SKM-1 (cell line): ENCODE results near the gene RBM23.
"Not testable (repeated sequence)": the region's sequence is repeated elsewhere in the genome, so short reads cannot be mapped to it uniquely, and the experiment has no call there.

Experiments
- DNase-seq: peaks from one replicate; lab custom pipeline; 2025; ENCODE audit not compliant: unreplicated experiment; lab: John Stamatoyannopoulos, UW

Gene RBM23

DNA sequence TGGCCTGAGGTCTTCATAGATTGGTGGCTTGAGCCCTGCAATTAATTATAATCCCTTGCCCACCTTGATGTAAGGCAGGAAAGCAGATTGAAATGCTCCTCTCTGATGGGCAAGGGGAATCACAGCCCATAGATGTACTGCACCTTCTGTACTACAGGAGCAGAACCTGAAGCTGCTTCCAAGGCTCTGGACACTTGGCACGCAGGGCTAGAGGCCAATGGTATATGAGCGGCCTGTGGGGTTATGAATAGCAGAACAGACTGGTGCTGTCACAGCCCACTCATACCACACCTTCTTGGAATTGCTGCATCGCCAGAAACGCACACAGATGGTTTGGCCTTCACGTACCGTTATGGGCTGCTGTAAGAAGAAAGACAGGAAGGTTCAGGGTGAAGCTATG, 1.7 kb upstream of the RBM23 start:
- no peak for DNase-seq

DNA sequence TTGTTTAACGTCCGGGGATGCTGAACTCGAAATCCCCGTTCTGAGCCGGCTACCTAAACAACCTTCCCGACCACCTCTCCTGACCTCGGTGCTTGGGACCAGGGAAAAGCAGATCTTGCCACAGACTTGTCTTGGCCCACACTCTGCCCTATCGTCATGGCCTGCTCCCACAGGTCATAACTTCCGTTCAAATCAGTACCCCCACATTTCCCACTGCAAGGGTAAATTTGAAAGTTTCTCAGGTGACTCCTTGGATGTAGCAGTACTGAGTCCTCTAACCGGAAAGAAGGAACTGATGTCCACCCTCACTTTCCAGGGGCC, 612 bp upstream of the RBM23 start:
- DNase-seq = no peak

DNA sequence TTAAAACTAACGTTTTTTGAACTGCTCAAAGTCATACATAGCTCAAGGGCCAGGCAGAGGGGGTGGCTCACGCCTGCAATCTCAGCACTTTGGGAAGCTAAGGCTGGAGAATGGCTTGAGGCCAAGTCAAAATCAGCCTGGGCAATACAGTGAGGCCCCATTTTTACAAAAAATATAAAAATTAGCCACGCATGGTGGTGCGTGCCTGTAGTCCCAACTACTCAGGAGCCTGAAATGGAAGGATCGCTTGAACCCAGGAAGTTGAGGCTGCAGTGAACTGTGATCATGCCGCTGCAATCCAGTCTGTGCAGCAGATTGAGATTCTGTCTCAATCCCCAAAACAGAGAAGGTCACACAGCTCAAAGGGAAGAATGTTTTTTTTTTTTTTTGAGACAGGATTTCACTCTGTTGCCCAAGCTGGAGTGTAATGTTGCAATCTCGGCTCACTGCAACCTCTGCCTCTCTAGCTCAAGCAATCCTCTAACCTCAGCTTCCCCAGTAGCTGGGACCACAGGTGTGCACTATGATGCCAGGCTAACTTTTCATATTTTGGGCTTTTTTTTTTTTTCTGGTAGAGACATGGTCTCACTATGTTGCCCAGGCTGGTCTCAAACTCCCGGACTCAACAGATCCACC, 2.9 kb downstream of the RBM23 start:
- peak; percentile 31 for DNase-seq

DNA sequence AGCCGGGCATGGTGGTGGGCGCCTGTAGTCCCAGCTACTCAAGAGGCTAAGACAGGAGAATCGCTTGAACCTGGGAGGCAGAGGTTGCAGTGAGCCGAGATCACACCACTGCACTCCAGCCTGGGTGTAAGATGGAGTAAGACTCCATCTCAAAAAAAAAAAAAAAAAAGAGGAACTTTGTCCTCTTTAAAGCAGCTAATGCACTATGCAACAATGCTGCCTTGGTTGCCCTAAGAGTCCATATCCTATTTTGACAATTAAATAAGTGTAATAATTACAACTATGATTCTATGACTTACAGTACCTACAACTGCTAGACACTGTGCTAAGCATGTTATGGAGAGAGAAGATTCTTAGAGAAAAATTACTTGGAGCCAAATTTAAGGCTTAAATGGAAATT, 4.1 kb downstream of the RBM23 start:
- DNase-seq = not testable (repeated sequence)

DNA sequence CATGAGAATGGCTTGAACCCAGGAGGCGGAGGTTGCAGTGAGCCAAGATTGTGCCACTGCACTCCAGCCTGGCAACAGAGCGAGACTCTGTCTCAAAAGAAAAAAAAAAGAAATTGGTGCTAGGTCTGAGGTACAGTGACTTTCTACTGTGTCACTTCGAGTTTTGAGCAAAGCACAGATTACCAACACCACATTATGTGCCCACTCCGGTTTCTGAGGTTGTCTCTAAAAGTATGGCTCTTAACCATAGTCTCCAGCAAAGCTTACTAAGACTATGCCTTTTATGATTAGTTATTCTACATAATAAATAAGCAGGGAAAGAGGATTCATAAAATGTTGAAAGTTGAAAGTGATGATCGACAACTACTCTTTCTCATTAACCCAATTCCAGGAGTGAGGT, 8.0 kb downstream of the RBM23 start:
- no peak for DNase-seq

DNA sequence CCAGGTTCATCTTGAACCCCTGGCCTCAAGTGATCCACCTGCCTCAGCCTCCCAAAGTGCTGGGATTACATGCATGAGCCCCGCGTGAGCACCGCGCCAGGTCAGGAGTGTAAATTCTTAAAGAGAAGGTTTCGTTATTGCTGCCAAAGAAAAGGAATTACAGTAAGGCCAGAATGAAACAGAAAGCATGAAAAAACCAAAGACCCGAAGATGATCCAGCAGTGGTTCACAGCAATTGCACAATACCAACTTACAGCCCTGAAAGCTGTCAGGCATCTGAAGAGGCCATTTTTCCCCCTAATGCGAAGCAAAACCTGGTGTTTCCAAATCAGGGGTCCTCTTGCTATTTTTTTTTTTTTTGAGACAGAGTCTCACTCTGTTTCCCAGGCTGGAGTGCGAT, 10.3 kb downstream of the RBM23 start:
- no peak for DNase-seq

DNA sequence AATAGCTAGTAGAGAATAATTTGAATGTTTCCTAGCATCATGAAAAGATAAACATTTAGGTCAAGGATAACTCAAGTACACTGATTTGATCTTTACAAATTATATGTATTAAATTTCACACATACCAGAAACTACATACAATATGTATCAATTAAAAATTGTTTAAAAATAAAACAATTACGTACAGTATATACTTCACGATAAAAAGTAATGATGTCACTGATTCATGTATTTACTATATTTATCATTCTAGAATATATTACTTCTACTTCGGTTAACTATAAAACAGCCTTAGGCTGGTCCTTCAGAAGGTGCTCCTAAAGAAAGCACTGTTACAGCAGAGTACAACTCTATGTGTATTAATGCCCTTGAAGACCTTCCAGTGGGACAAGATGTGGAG, 11.5 kb downstream of the RBM23 start:
- DNase-seq = no peak

DNA sequence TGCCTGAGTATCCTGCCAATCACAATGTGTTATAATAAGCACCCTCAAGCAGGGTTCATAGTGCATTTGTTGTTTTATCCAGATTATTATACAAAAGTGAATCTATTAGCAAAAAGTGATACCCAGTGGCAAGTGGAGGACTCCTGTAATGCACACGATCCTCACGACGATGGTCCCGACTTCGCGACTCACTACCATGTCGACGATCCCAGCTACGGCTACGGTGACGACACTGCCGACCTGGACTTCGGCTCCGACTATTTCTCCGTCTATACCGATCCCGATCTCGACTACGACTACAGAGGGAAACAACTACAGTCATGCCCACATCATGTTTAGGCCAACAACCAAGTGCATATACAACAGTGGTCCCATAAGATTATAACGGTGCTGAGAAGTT, 12.9 kb downstream of the RBM23 start:
- DNase-seq = no peak

DNA sequence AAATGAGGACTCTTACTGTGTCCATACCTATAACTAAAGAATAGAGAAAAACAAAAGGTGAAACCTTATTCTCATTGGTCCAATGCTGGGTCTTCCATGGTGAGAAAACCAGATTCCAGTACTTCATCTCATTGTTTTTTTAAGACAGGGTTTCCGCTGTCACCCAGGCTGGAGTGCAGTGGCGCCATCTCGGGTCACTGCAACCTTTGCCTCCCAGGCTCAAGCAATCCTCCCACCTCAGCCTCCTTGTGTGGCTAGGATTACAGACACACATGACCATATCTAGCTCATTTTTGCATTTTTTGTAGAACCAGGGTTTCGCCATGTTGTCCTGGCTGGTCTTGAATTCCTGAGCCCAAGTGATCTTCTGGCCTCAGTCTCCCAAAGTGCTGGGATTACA, 13.3 kb downstream of the RBM23 start:
- no peak for DNase-seq

DNA sequence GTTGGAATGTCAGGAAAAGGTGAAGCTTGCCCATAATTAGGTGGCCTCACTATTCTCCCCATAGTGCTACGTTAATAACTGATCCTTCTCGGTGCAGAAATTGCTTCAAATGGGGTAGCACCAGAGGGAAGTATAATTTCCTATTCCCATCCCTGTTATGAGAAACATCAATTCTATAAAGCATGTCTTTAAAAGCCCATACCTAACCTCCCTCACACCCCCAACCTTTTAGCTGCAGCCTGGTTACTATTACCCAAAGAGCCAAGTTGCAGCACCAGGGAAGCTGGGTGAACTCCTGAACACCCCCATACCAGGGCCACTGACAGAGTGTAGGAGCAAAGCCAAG, 15.2 kb downstream of the RBM23 start:
- DNase-seq = no peak

DNA sequence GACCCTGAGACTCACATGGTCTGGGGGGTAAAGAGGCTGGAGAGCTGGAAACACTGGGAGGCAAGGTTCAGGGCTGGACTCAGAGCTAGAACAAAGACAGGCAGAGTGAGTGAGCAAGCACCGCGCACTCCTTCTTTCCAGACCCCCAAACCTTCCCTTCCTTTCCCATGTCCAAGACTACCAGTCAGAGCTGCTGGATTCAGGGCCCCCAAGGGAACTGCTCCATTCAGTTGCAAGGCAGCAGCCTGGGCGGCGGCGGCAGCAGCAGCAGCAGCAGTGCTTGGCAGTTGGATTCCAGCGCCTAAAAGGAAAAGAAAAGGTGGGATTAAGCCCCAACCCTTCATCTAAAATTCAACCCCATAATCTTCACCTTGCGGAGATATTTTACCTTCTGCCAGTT, 17.1 kb downstream of the RBM23 start:
- DNase-seq = no peak

DNA sequence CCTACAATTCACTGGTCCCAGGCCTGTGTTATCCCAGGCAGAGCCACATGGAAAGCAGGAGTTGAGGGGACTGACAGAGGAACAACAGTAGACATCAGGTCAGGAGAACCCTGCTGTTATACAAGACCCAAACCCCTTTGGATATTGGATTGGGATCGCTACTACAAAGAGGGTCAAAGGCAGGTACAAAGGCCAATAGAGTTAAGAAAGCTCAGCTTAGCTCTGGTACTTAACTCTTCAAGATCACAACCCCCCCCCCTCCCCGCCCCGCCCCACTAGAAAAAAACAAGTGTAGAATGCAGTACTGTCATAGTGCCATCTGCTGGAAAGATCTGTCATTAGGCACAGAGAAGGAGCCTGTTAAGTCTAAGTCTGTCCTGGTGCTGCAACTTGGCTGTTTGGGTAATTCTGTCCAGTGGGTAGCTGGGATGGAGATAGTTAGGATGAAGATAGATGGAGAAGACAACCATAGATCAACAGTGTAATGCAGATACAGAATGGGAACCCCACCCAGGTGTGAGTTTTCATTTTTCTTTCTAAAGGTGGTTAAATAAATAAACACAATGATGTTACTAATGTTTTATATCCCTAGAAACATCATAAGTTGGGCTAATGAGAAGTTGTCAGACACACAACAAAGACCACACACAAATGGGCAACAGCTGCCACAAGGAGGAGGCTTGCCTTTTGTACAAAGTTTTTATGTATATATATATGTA, 18.7 kb downstream of the RBM23 start:
- peak; percentile 11 for DNase-seq

DNA sequence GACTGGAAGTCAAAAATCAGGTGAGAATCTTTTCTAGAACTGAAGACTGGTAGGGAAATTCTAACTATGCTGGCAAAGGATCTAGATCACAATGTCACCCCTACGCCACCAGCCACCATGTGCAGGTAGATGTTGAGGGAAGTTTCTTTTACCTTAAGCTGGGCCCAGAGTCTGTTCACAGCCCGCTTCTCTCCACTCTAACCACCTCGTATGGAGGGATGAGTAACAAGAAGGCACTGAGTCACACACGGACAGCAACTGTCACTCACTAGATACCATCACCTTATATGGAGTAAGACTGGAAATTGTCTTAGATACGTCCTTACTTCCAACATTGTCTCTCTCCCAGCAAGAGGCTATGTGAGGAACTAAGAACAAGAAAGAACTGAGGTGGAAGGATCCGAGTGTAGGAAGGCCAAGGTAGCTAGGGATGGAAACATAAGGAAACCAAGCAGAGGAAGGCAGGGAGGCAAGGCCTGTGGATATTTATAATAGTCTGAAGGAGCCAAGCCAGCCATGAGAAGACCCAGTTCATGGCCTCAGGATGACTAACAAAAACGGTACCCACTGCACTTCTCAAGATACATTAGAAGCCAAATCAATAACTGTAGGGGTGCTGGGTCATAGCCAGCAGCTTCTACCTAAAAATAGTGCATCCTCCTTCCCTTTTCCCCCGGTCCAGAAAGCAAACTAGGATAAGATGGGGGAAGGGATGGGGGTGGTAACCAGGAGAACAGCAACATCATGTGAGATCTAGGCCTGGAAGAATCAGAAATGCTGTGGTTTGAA, 20.5 kb downstream of the RBM23 start:
- no peak for DNase-seq

DNA sequence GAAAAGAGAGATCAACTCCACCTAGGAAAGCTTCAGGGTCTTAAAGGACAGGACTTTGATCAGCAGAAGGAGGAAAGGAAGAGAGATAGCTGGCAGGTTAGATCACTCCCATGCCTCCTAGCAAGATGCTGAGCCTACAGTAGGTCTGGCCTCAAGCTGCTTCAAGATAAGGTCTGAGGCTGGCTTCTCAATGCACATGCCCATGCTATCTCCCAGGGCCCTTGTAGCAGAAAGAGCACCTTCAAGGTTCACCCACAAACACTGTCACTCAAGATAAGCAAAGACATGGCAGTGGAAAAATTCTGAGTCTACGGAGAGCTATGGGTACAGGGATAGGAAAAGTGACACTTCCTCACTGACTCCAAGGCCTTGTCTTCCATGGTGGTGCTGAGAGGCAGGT, 21.6 kb downstream of the RBM23 start:
- no peak for DNase-seq

DNA sequence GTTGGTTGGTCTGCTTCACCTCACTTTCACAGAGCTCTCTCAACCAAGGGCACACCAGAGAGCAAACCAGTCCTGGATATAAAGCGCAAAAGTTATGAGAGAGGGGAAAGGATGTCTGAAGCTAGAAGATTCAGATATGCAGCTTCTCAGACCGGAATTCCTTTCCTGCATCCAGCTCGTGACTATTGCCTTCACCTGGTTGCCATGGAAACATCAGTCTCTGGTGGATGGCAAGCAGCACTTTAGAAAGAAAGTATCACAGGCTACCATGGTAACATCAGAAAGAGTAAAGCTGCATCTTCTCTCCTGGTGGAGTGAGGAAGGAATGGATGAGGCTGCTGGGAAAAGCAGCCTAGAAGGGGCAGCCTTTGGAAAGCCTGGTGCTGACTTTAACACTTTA, 22.2 kb downstream of the RBM23 start:
- DNase-seq = no peak

DNA sequence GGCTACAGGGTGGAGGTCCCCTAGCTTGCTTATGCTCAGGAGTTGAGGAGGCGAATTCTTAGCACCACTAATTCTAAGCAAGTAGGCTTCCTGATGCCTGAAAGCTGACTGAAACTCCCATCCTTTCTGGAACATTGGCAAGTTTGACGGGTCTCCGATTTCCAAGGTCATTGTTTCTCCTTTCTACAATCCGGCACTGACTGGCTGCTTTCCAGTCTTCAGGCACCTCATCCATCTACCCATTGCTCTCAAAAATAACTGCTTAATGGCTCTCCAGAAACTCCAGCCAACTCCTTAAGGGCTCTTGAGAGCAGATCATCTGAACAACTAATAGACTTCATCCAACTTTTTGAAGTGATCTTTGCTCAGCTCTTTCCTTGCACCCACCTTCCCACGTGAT, 22.6 kb downstream of the RBM23 start:
- no peak for DNase-seq

DNA sequence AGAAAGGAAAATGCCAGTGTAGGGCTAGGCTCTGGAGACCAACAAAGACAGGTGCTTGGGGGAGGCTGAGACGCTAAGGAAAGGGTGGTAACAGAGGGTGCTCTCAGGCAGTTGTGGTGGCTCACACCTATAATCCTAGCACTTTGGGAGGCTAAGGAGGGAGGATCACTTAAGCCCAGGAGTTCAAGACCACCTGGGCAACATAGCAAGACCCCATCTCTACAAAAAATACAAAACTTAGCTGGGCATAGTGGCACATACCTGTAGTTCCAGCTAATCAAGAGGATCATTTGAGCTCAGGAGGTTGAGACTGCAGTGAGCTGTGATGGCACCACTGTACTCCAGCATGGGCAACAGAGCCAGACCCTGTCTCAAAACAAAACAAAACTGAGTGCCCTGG, 23.5 kb downstream of the RBM23 start:
- no peak for DNase-seq

DNA sequence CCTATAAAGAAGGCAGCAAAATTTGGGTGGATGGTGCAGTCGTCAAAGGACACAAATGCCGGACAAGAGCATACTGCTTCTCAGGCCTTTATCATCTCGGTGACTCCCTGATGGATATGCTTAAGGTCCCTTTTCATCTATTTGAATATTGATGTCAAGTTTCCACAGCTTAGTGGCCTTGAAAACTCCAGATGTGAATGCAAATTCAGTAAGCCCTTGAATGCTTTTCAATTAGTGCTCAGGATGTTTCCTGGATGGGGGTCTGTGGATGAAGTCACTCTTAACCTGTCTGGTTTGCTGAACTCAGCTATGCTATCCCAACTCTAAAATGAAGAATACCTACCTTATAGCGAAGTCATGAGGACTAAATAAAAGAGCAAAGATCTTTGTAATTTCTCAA, 25.2 kb downstream of the RBM23 start:
- no peak for DNase-seq

DNA sequence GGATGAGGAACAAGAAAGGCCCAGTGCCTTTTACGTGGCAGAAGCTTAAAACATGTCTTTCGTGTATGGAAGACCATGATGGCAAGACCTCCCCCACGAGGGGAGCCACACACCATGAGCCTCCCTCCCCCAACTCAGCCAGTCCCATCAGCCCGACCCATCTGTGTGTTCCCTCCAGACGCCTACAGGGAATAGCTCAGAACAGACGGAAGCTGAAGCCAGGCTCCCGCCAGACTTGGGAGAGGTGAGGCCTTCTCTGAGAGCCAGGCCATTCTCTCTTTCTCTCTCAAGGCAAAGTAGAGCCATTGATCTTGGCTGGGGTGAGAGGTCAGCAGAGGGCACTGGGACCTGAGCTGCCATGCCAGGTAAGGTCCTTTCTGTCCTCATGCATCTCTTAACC, 26.5 kb downstream of the RBM23 start:
- no peak for DNase-seq

DNA sequence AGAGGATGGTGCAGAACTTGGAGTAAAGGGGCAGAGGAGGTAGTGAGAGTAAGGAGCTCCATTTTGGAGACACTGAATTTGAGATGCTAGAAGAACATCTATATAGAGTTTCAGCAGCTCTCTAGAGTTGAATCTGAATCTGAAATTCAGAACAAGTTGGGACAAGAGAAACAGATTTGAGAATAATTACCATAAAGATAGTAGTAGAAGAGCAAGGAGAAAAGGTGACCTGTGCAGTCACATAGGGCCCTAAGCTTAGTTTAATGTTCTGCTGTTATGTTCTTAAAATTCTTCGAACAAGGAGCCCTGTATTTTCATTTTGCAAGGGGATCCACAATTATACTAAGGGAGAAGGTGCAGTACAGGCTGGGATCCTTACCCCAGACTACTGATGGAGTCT, 28.5 kb downstream of the RBM23 start:
- no peak for DNase-seq

DNA sequence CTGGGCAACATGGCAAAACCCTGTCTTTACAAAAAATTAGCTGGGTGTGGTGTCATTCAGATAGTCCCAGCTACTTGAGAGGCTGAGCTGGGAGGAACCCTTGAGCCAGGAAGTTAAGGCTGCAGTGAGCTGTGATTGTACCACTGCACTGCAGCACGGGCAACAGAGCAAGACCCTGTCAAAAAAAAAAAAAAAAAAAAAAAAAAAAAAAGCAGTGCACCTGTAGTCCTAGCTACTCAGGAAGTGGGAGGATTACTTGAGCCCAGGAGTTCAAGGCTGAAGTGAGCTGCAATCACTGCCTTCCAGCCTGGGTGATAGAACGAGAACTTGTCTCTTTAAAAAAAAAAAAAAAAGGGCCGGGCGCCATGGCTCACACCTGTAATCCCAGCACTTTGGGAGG, 30.3 kb downstream of the RBM23 start:
- DNase-seq = no peak

DNA sequence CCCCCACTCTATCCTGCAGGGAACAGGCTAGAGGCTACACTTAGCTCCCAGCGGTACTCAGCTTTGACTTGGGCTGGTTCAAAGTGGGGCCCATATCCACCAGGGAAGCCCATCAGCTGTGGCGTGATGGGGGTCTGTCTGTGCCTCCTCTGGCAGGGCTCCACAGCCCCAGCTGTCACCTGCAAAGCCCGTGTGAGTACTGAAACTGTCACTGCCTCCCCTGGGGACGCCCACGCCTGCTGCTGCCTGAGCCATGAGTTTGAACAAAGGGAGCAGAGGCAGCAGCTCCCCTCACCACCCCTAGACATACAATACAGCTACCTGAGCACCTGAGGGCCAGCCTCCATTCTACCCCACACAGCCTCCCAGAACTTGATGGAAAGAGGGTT, 31.0 kb downstream of the RBM23 start:
- no peak for DNase-seq
